Left hindlimb (tissue), 1 donor: Measurements from ENCODE around the gene TXLNA.

ENCODE experiments used
- DNase-seq: peaks from one replicate; pipeline ENCODE4 v3.0.0-alpha.2; 2018

Gene TXLNA

GRCh38 chr1:32215629-32216480, 36.4 kb downstream of the TXLNA start:
- DNase-seq, result no peak

- DNase-seq, result no peak
Observed at GRCh38 chr1:32216566-32216965, 37.1 kb downstream of the TXLNA start.

- no peak for DNase-seq
Observed at GRCh38 chr1:32219022-32219421, 39.5 kb downstream of the TXLNA start.

GRCh38 chr1:32220746-32221580, 41.5 kb downstream of the TXLNA start:
- no peak for DNase-seq

GRCh38 chr1:32221581-32221979, 42.1 kb downstream of the TXLNA start:
- DNase-seq, result no peak

- DNase-seq, result peak; percentile 95
Observed at GRCh38 chr1:32221980-32222755, 42.7 kb downstream of the TXLNA start, which contains the start of the genes EIF3I and TMEM234. EIF3I (plus strand) TSS chr1:32222407; CDS start chr1:32222442, 35 bp downstream. TMEM234 (minus strand) TSS chr1:32222353; CDS start chr1:32222322, 31 bp downstream.

- DNase-seq, result no peak
Observed at GRCh38 chr1:32223683-32224082, 44.2 kb downstream of the TXLNA start.

- DNase-seq, result no peak
Observed at GRCh38 chr1:32224285-32224684, 44.8 kb downstream of the TXLNA start.

- DNase-seq, result no peak
Observed at GRCh38 chr1:32228771-32229170, 49.3 kb downstream of the TXLNA start.

GRCh38 chr1:32231843-32232432, 52.5 kb downstream of the TXLNA start:
- no peak for DNase-seq

- no peak for DNase-seq
Observed at GRCh38 chr1:32232558-32233304, 53.3 kb downstream of the TXLNA start.

- no peak for DNase-seq
Observed at GRCh38 chr1:32234792-32235191, 55.3 kb downstream of the TXLNA start.

GRCh38 chr1:32239337-32239736, 59.9 kb downstream of the TXLNA start:
- DNase-seq, result no peak

GRCh38 chr1:32239790-32240139, 60.3 kb downstream of the TXLNA start:
- DNase-seq, result no peak

- DNase-seq, result peak; percentile 83
Observed at GRCh38 chr1:32240140-32240951, 60.9 kb downstream of the TXLNA start.

GRCh38 chr1:32241001-32241763, 61.7 kb downstream of the TXLNA start:
- peak; percentile 80 for DNase-seq

- peak; percentile 66 for DNase-seq
Observed at GRCh38 chr1:32242341-32242851, 62.9 kb downstream of the TXLNA start.

- DNase-seq, result no peak
Observed at GRCh38 chr1:32246888-32247273, 67.4 kb downstream of the TXLNA start, which contains the start of gene FAM167B. FAM167B (plus strand) TSS chr1:32247222; CDS start chr1:32247422, 200 bp downstream.

GRCh38 chr1:32247452-32247851, 68.0 kb downstream of the TXLNA start:
- no peak for DNase-seq
